Pancreas (tissue), 10 donors: ENCODE results near the gene CEACAM1. TPM values are rescaled to one million over a fixed set of nuclear protein-coding genes. Genes with fewer than 3 reads are reported as not detected.

Experiments used
- ATAC-seq, 4 donors: fragments of 200-7000 bp; cut with Tn5 transposase; one replicate each; pipeline versions ENCODE4 v1.8.0 to v1.9.1; 2020; ENCODE audit warnings: mild to moderate bottlenecking in 4 of 4, moderate library complexity in 4 of 4
- DNase-seq, 6 donors: peaks; one replicate each; pipeline ENCODE4 v3.0.0-alpha.2; 2020
- FAIRE-seq: peaks from 2 replicates; lab custom pipeline; 2012; peaks lifted over from hg19 to GRCh38; lab: Jason Lieb, UNC
- H3K27ac ChIP-seq, 4 donors: fragments of 200-600 bp; sonication (generic); 1 replicate in 3 of 4; 2 replicates in 1 of 4; pipeline versions ENCODE4 v1.5.0 to v1.8.0; 2020
- H3K27me3 ChIP-seq, 4 donors: fragments of 200-600 bp; one replicate each; pipeline ENCODE4 v1.8.0; 2021
- H3K36me3 ChIP-seq, 3 donors: fragments of 200-600 bp; sonication (generic) in 1 of 3; one replicate each; pipeline versions ENCODE4 v1.5.0 to v1.8.0; 2020 to 2021
- H3K4me1 ChIP-seq, 3 donors: fragments of 200-600 bp; one replicate each; pipeline ENCODE4 v1.8.0; 2021
- H3K4me3 ChIP-seq, 4 donors: fragments of 200-600 bp; sonication (generic) in 2 of 4; one replicate each; pipeline versions ENCODE4 v1.5.0 to v1.8.0; 2020 to 2021
- H3K9me3 ChIP-seq, 4 donors: fragments of 200-600 bp; one replicate each; pipeline ENCODE4 v1.8.0; 2021
- CTCF ChIP-seq, 4 donors: fragments of 200-600 bp; sonication (generic) in 3 of 4; IDR thresholded peaks; one replicate each; pipeline versions ENCODE4 v1.5.0 to v1.8.0; 2021; ENCODE audit warnings: antibody characterized with exemption in 4 of 4
- WGBS, 2 donors: extraction: QIAGEN DNeasy Blood & Tissue Kit; methylation state at CpG; one replicate each; pipeline ENCODE4 v1.1.7; 2013; 5-methylcytosine and 5-hydroxymethylcytosine counted together
- intact Hi-C, 3 donors: fragments of 100-400 bp; cut with DNase I; formaldehyde crosslinking; loops; one replicate each; pipeline versions ENCODE4 v1.11.1 to v1.14.2; 2022
- polyA plus RNA-seq, 2 donors: library from polyadenylated mRNA; stranded (reverse); fragments of 200-250 nt; gene quantifications; one replicate each; pipeline ENCODE4 v1.2.3, GENCODE V29; 2013
- total RNA-seq, 6 donors: library from RNA; stranded (reverse); fragmentation: NEBNext Ultra II Directional in 4 of 6; extraction: Animal tissue kit (Norgen Biotek cat#: 25700) in 4 of 6; gene quantifications; one replicate each; pipeline versions ENCODE4 v1.2.1 to v1.2.4, GENCODE V29; 2021 to 2023
- donor health status: healthy with polysubstance abuse.
- donor health status: DM: no; HTN: no; CAD: no; lungs with moderate emphysema.
- donor health status: DM: no; HTN: no; CAD: no.
- donor health status: control.
- donor health status: control.
- donor health status: Bipolar disorder and iron deficiency.
- donor health status: DM: yes; HTN: yes; CAD: no.
- donor health status: DM: no; HTN: no; CAD: no.
- donor health status: DM: no; HTN: no; CAD: no.
- donor health status: DM: yes; HTN: yes; CAD: no.

Gene CEACAM1
- total and polyA plus RNA-seq, 8 donors: 1.3 to 7.2 (median 1.9) TPM

- Histone ChIP-seq H3K27me3 (no peaks in the 10 kb centered on the region), H3K9me3 (no peaks in the 10 kb centered on the region), H3K36me3 (no peaks in the 10 kb centered on the region), H3K4me3 (no peak overlapping the region), H3K4me1 (no peaks in the 10 kb centered on the region), H3K27ac (no peak overlapping the region)
- FAIRE-seq (no peak), DNase-seq (no peak), ATAC-seq (no peak)
- WGBS, 2 donors: 58 to 66% methylated on average over 4 of the region's 4 CpGs
- intact Hi-C loops: no loop called here
- TF ChIP-seq CTCF (IDR thresholded peaks at IDR 0.05): no peak
Measured at GRCh38 chr19:42548552-42548951, 20.3 kb upstream of the CEACAM1 start.

GRCh38 chr19:42547929-42548328, 19.6 kb upstream of the CEACAM1 start:
- FAIRE-seq: no peak

GRCh38 chr19:42546831-42547500, 18.7 kb upstream of the CEACAM1 start:
- intact Hi-C loops: no loop called here
- WGBS, 2 donors: 53 to 60% methylated on average over 4 of the region's 4 CpGs
- no peak for FAIRE-seq

More at GRCh38 chr19:42547929-42548328, 19.6 kb upstream of the CEACAM1 start:
- Histone ChIP-seq H3K4me3 (no peak overlapping the region), H3K36me3 (no peaks in the 10 kb centered on the region), H3K27me3 (no peaks in the 10 kb centered on the region), H3K9me3 (no peaks in the 10 kb centered on the region), H3K4me1 (no peaks in the 10 kb centered on the region), H3K27ac (no peak overlapping the region)
- no peak for TF ChIP-seq CTCF (IDR thresholded peaks at IDR 0.05)
- WGBS, 2 donors: 37 to 45% methylated on average over 2 of the region's 2 CpGs
- DNase-seq: no peak
- ATAC-seq: no peak
- intact Hi-C loops: no loop called here

GRCh38 chr19:42544146-42544545, 15.9 kb upstream of the CEACAM1 start:
- Histone ChIP-seq H3K4me1 (no peaks in the 10 kb centered on the region), H3K27ac (no peak overlapping the region), H3K4me3 (no peak overlapping the region), H3K27me3 (no peaks in the 10 kb centered on the region), H3K36me3 (no peaks in the 10 kb centered on the region), H3K9me3 (no peaks in the 10 kb centered on the region)
- no peak for DNase-seq
- 75 to 76% methylated on average over 4 of the region's 4 CpGs for WGBS, 2 donors
- intact Hi-C loops: no loop called here
- no peak for ATAC-seq
- no peak for FAIRE-seq
- TF ChIP-seq CTCF (IDR thresholded peaks at IDR 0.05): no peak

More at GRCh38 chr19:42546831-42547500, 18.7 kb upstream of the CEACAM1 start:
- no peaks in the 10 kb centered on the region for H3K9me3 ChIP-seq
- H3K27me3 ChIP-seq: no peaks in the 10 kb centered on the region
- no peak for TF ChIP-seq CTCF (IDR thresholded peaks at IDR 0.05)
- no peak overlapping the region for H3K27ac ChIP-seq
- H3K4me1 ChIP-seq: no peaks in the 10 kb centered on the region
- no peaks in the 10 kb centered on the region for H3K36me3 ChIP-seq
- ATAC-seq (no peak), DNase-seq (no peak)
- no peak overlapping the region for H3K4me3 ChIP-seq

- ATAC-seq (no peak), DNase-seq (peak in 1 of 6 donors; percentile 32), FAIRE-seq (no peak)
- WGBS, 2 donors: 82 to 96% methylated on average over 2 of the region's 2 CpGs
- H3K27ac ChIP-seq: no peak overlapping the region
- H3K4me3 ChIP-seq: no peak overlapping the region
- intact Hi-C loops: no loop called here
- no peaks in the 10 kb centered on the region for H3K4me1 ChIP-seq
- no peaks in the 10 kb centered on the region for H3K36me3 ChIP-seq
- TF ChIP-seq CTCF (IDR thresholded peaks at IDR 0.05): no peak
- no peaks in the 10 kb centered on the region for H3K27me3 ChIP-seq
- H3K9me3 ChIP-seq: no peaks in the 10 kb centered on the region
Measured at GRCh38 chr19:42542791-42543190, 14.5 kb upstream of the CEACAM1 start.
